ENCODE results near the gene ADAMTS8.
"Not testable (repeated sequence)": the region's sequence is repeated elsewhere in the genome, so short reads cannot be mapped to it uniquely, and the experiment has no call there.

The ADAMTS8 gene

DNA sequence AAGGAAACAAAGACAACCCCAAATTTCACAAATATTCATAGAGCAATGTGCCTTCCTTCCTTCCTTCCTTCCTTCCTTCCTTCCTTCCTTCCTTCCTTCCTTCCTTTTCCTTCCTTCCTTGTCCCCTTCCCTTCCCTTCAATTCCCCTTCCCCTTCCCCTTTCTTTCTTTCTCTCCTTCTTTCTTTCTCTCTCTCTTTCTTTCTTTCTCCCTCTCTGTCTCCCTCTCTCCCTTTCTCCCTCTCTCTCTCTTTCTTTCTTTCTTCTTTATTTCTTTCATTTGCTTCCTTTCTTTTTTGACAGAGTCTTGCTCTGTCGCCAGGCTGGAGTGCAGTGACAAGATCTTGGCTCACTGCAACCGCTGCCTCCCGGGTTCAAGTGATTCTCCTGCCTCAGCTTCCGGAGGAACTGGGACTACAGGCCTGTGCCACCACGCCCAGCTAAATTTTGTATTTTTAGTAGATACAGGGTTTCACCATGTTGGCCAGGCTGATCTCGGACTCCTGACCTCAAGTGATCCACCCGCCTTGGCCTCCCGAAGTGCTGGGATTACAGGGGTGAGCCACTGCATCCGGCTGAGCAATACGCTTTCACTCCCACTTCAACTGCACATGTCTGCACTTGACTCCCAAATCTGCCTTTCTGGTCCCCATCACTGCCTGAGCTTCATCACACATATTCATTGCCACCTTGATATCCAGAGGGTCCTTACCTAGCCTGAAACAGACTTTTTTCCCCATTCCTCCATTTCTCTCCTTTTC, 10.2 kb upstream of the ADAMTS8 start:
- not testable (repeated sequence) for H3K36me3 ChIP-seq (ENCODE audit: control insufficient read depth in 2 of 2, insufficient read depth in 2 of 2, low read length in 2 of 2); H3K27ac ChIP-seq (ENCODE audit: low read depth in 2 of 2, low read length in 2 of 2); H3K4me3 ChIP-seq (ENCODE audit: low read length in 2 of 2); H3K4me1 ChIP-seq (ENCODE audit: control insufficient read depth in 2 of 2, insufficient read depth in 2 of 2, low read length in 2 of 2); H3K9me3 ChIP-seq (ENCODE audit: control insufficient read depth in 2 of 2, low read length in 2 of 2); H3K27me3 ChIP-seq (ENCODE audit: control insufficient read depth in 2 of 2, insufficient read depth in 2 of 2, low read length in 2 of 2); H3K9ac ChIP-seq (ENCODE audit: low read depth in 1 of 2, low read length in 2 of 2)

DNA sequence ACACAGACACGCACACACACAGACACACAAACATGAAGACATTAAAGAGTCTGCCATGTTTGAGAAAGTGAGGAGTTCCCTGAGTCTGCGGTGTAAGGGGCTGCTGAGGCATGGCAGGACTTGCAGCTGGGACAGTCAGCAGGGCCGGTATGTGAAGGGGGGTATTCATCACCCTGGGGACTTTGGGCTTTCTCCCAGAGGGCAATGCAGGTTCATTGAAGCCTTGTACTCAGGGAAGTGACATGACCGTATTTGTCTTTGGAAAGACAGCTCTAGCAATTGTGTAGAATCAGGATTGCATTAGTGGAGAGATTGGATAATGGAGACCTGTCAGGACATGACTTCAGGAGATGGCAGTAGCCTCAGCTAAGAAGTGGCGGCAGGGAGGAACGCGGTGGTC, 9.4 kb upstream of the ADAMTS8 start:
- peaks cover 0 to 2% of the 10 kb centered on the region in 2 donors for H3K4me1 ChIP-seq (ENCODE audit: control insufficient read depth in 2 of 2, insufficient read depth in 2 of 2, low read length in 2 of 2)
- no peak overlapping the region for H3K9ac ChIP-seq (ENCODE audit: low read depth in 1 of 2, low read length in 2 of 2)
- no peaks in the 10 kb centered on the region for H3K9me3 ChIP-seq (ENCODE audit: control insufficient read depth in 2 of 2, low read length in 2 of 2)

DNA sequence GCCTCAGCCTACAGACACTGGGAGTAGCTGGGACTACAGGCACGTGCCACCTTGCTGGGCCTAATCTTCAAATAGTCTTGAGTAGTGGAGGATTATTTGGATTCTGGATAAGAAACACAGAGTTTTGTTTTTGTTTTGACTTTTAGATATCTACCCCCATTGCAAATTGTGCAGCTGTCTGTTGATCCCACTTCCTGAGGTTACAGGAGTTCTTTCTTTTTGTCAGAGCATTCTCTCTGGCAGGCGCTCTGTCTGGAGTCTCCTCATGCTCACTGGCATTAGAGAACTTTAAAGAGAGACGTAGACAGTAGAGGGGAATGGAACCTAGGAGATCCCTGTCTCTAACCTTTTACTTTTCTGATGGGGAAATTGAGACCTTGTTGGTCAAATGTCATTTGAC, 7.8 kb upstream of the ADAMTS8 start:
- no peak overlapping the region for H3K27ac ChIP-seq (ENCODE audit: low read depth in 2 of 2, low read length in 2 of 2)

More for the DNA sequence above, 9.4 kb upstream of the ADAMTS8 start:
- H3K27me3 ChIP-seq (ENCODE audit: control insufficient read depth in 2 of 2, insufficient read depth in 2 of 2, low read length in 2 of 2) = no peaks in the 10 kb centered on the region
- no peaks in the 10 kb centered on the region for H3K36me3 ChIP-seq (ENCODE audit: control insufficient read depth in 2 of 2, insufficient read depth in 2 of 2, low read length in 2 of 2)
- no peak overlapping the region for H3K27ac ChIP-seq (ENCODE audit: low read depth in 2 of 2, low read length in 2 of 2)
- no peak overlapping the region for H3K4me3 ChIP-seq (ENCODE audit: low read length in 2 of 2)

DNA sequence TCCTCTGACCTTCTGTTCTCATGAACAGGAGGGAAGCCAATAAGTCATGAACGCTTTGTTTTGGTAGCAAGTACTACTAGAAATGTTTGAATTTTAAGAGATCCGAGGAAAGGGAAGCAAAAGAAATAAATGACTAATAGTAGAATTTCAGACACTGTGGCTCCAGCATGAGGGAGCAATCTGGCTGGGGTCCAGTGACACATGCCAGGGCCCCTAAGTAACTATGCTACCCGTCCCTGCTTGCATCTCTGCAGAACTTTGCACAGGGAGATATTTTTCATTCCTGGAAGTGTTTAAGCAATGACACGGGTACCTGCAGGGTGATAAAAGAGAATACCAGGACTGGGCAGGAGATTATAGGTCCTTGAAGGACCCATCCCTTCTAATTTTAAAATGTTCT, 7.3 kb upstream of the ADAMTS8 start:
- peaks cover 0 to 2% of the 10 kb centered on the region in 2 donors for H3K4me1 ChIP-seq (ENCODE audit: control insufficient read depth in 2 of 2, insufficient read depth in 2 of 2, low read length in 2 of 2)
- H3K36me3 ChIP-seq (ENCODE audit: control insufficient read depth in 2 of 2, insufficient read depth in 2 of 2, low read length in 2 of 2) = no peaks in the 10 kb centered on the region
- no peak overlapping the region for H3K27ac ChIP-seq (ENCODE audit: low read depth in 2 of 2, low read length in 2 of 2)
- H3K4me3 ChIP-seq (ENCODE audit: low read length in 2 of 2) = no peak overlapping the region
- no peaks in the 10 kb centered on the region for H3K9me3 ChIP-seq (ENCODE audit: control insufficient read depth in 2 of 2, low read length in 2 of 2)
- peaks cover 0 to under 1% of the 10 kb centered on the region in 2 donors for H3K27me3 ChIP-seq (ENCODE audit: control insufficient read depth in 2 of 2, insufficient read depth in 2 of 2, low read length in 2 of 2)
- H3K9ac ChIP-seq (ENCODE audit: low read depth in 1 of 2, low read length in 2 of 2) = no peak overlapping the region

More for the DNA sequence above, 7.8 kb upstream of the ADAMTS8 start:
- Histone ChIP-seq H3K4me1 (ENCODE audit: control insufficient read depth in 2 of 2, insufficient read depth in 2 of 2, low read length in 2 of 2) (peaks cover 0 to 2% of the 10 kb centered on the region in 2 donors), H3K9me3 (ENCODE audit: control insufficient read depth in 2 of 2, low read length in 2 of 2) (no peaks in the 10 kb centered on the region), H3K27me3 (ENCODE audit: control insufficient read depth in 2 of 2, insufficient read depth in 2 of 2, low read length in 2 of 2) (no peaks in the 10 kb centered on the region), H3K9ac (ENCODE audit: low read depth in 1 of 2, low read length in 2 of 2) (no peak overlapping the region), H3K4me3 (ENCODE audit: low read length in 2 of 2) (no peak overlapping the region), H3K36me3 (ENCODE audit: control insufficient read depth in 2 of 2, insufficient read depth in 2 of 2, low read length in 2 of 2) (no peaks in the 10 kb centered on the region)

- H3K27ac ChIP-seq (ENCODE audit: low read depth in 2 of 2, low read length in 2 of 2) = peak overlapping the region in 1 of 2 donors; percentile 19
- H3K27me3 ChIP-seq (ENCODE audit: control insufficient read depth in 2 of 2, insufficient read depth in 2 of 2, low read length in 2 of 2) = peaks cover 7 to 10% of the 10 kb centered on the region in 2 donors
- no peaks in the 10 kb centered on the region for H3K36me3 ChIP-seq (ENCODE audit: control insufficient read depth in 2 of 2, insufficient read depth in 2 of 2, low read length in 2 of 2)
- H3K4me1 ChIP-seq (ENCODE audit: control insufficient read depth in 2 of 2, insufficient read depth in 2 of 2, low read length in 2 of 2) = peaks cover 0 to 2% of the 10 kb centered on the region in 2 donors
- peak overlapping the region; percentile 81 to 87 for H3K4me3 ChIP-seq (ENCODE audit: low read length in 2 of 2)
- peak overlapping the region; percentile 69 to 71 for H3K9ac ChIP-seq (ENCODE audit: low read depth in 1 of 2, low read length in 2 of 2)
- H3K9me3 ChIP-seq (ENCODE audit: control insufficient read depth in 2 of 2, low read length in 2 of 2) = no peaks in the 10 kb centered on the region
Measured at GRCh38 chr11:130434521-130435223, 6.3 kb upstream of the ADAMTS8 start.

DNA sequence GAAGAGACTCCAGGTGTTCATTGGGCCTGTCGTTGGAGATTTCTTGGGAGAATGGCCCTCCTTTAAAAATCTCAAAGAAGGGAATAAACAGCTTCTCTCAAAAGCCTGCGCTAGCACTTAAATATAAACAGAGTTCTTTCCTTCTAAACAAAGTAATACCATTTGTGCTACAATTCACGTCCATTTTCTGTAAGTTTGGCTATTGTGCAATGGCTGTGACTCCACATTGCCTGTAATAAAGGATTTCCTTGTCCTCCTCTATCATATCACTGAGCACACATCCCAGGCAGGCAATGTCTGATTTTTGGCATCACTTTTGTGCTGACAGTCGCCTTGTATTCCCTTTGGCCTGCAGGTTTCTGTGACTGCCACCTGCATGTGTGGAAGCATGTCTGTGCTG, 4.9 kb upstream of the ADAMTS8 start:
- H3K4me3 ChIP-seq (ENCODE audit: low read length in 2 of 2) = no peak overlapping the region
- H3K9me3 ChIP-seq (ENCODE audit: control insufficient read depth in 2 of 2, low read length in 2 of 2) = no peaks in the 10 kb centered on the region
- H3K9ac ChIP-seq (ENCODE audit: low read depth in 1 of 2, low read length in 2 of 2) = no peak overlapping the region
- H3K27me3 ChIP-seq (ENCODE audit: control insufficient read depth in 2 of 2, insufficient read depth in 2 of 2, low read length in 2 of 2) = peaks cover 19% of the 10 kb centered on the region in 2 donors
- H3K27ac ChIP-seq (ENCODE audit: low read depth in 2 of 2, low read length in 2 of 2) = no peak overlapping the region
- no peaks in the 10 kb centered on the region for H3K36me3 ChIP-seq (ENCODE audit: control insufficient read depth in 2 of 2, insufficient read depth in 2 of 2, low read length in 2 of 2)
- peaks cover 0 to 6% of the 10 kb centered on the region in 2 donors for H3K4me1 ChIP-seq (ENCODE audit: control insufficient read depth in 2 of 2, insufficient read depth in 2 of 2, low read length in 2 of 2)

DNA sequence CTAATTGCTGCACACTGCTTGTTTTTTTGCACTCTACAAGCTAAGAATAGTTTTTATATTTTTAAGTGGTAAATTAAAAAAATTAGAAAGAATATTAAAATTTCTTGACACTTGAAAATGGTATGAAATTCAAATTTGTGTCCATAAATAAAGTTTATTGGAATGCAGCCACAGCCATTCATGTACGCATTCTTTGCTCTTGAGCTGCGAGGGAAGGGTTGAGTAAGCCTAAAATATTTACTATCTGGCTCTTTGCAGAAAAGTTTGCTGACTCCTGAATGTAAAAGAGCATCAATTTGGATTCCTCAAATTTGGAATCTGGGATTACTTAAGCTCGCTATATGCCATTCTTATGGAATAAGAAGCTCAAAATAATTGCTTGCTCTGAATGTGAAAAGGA, 3.4 kb upstream of the ADAMTS8 start:
- no peaks in the 10 kb centered on the region for H3K9me3 ChIP-seq (ENCODE audit: control insufficient read depth in 2 of 2, low read length in 2 of 2)
- H3K4me3 ChIP-seq (ENCODE audit: low read length in 2 of 2) = no peak overlapping the region
- H3K36me3 ChIP-seq (ENCODE audit: control insufficient read depth in 2 of 2, insufficient read depth in 2 of 2, low read length in 2 of 2) = no peaks in the 10 kb centered on the region
- no peak overlapping the region for H3K27ac ChIP-seq (ENCODE audit: low read depth in 2 of 2, low read length in 2 of 2)
- H3K4me1 ChIP-seq (ENCODE audit: control insufficient read depth in 2 of 2, insufficient read depth in 2 of 2, low read length in 2 of 2) = peaks cover 0 to 11% of the 10 kb centered on the region in 2 donors
- no peak overlapping the region for H3K9ac ChIP-seq (ENCODE audit: low read depth in 1 of 2, low read length in 2 of 2)
- peaks cover 23 to 25% of the 10 kb centered on the region in 2 donors for H3K27me3 ChIP-seq (ENCODE audit: control insufficient read depth in 2 of 2, insufficient read depth in 2 of 2, low read length in 2 of 2)

GRCh38 chr11:130431331-130431773, 2.9 kb upstream of the ADAMTS8 start:
- Histone ChIP-seq H3K9ac (ENCODE audit: low read depth in 1 of 2, low read length in 2 of 2) (no peak overlapping the region), H3K9me3 (ENCODE audit: control insufficient read depth in 2 of 2, low read length in 2 of 2) (no peaks in the 10 kb centered on the region), H3K27ac (ENCODE audit: low read depth in 2 of 2, low read length in 2 of 2) (no peak overlapping the region), H3K27me3 (ENCODE audit: control insufficient read depth in 2 of 2, insufficient read depth in 2 of 2, low read length in 2 of 2) (peaks cover 27 to 30% of the 10 kb centered on the region in 2 donors), H3K4me3 (ENCODE audit: low read length in 2 of 2) (no peak overlapping the region), H3K36me3 (ENCODE audit: control insufficient read depth in 2 of 2, insufficient read depth in 2 of 2, low read length in 2 of 2) (no peaks in the 10 kb centered on the region), H3K4me1 (ENCODE audit: control insufficient read depth in 2 of 2, insufficient read depth in 2 of 2, low read length in 2 of 2) (peaks cover 0 to 11% of the 10 kb centered on the region in 2 donors)

DNA sequence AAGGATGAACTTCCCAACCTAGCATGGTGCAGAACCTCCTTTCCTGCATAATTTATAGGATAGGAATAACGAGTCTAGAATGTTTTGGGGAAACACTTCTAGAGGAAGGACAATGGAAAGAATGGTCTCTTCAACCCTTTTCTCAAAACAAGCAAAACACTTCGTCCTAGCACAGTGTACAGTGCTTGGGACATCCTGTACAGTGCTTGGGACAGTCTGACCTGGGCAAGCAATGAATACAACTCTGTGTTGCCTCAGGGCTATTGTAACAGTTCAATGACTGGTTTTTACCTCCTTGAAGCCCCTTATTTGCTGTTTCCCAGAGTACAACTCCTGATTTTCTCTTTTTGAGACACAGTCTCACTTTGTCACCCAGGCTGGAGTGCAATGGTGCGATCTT, 1.6 kb upstream of the ADAMTS8 start:
- Histone ChIP-seq H3K36me3 (ENCODE audit: control insufficient read depth in 2 of 2, insufficient read depth in 2 of 2, low read length in 2 of 2) (no peaks in the 10 kb centered on the region), H3K9me3 (ENCODE audit: control insufficient read depth in 2 of 2, low read length in 2 of 2) (no peaks in the 10 kb centered on the region), H3K27me3 (ENCODE audit: control insufficient read depth in 2 of 2, insufficient read depth in 2 of 2, low read length in 2 of 2) (peaks cover 28 to 36% of the 10 kb centered on the region in 2 donors), H3K27ac (ENCODE audit: low read depth in 2 of 2, low read length in 2 of 2) (no peak overlapping the region), H3K4me1 (ENCODE audit: control insufficient read depth in 2 of 2, insufficient read depth in 2 of 2, low read length in 2 of 2) (peaks cover 0 to 11% of the 10 kb centered on the region in 2 donors), H3K4me3 (ENCODE audit: low read length in 2 of 2) (no peak overlapping the region), H3K9ac (ENCODE audit: low read depth in 1 of 2, low read length in 2 of 2) (no peak overlapping the region)

GRCh38 chr11:130429120-130429681, 792 bp upstream of the ADAMTS8 start:
- H3K4me1 ChIP-seq (ENCODE audit: control insufficient read depth in 2 of 2, insufficient read depth in 2 of 2, low read length in 2 of 2) = peaks cover 0 to 9% of the 10 kb centered on the region in 2 donors
- H3K9me3 ChIP-seq (ENCODE audit: control insufficient read depth in 2 of 2, low read length in 2 of 2) = no peaks in the 10 kb centered on the region
- H3K4me3 ChIP-seq (ENCODE audit: low read length in 2 of 2) = no peak overlapping the region
- H3K9ac ChIP-seq (ENCODE audit: low read depth in 1 of 2, low read length in 2 of 2) = no peak overlapping the region
- H3K27ac ChIP-seq (ENCODE audit: low read depth in 2 of 2, low read length in 2 of 2) = no peak overlapping the region
- H3K36me3 ChIP-seq (ENCODE audit: control insufficient read depth in 2 of 2, insufficient read depth in 2 of 2, low read length in 2 of 2) = no peaks in the 10 kb centered on the region
- peaks cover 32 to 36% of the 10 kb centered on the region in 2 donors for H3K27me3 ChIP-seq (ENCODE audit: control insufficient read depth in 2 of 2, insufficient read depth in 2 of 2, low read length in 2 of 2)

All from mucosa of rectum (tissue), 2 donors.